ENCODE measurements around the gene ENTPD1.
"Not testable (repeated sequence)": the region's sequence is repeated elsewhere in the genome, so short reads cannot be mapped to it uniquely, and the experiment has no call there.

ENTPD1 gene

DNA sequence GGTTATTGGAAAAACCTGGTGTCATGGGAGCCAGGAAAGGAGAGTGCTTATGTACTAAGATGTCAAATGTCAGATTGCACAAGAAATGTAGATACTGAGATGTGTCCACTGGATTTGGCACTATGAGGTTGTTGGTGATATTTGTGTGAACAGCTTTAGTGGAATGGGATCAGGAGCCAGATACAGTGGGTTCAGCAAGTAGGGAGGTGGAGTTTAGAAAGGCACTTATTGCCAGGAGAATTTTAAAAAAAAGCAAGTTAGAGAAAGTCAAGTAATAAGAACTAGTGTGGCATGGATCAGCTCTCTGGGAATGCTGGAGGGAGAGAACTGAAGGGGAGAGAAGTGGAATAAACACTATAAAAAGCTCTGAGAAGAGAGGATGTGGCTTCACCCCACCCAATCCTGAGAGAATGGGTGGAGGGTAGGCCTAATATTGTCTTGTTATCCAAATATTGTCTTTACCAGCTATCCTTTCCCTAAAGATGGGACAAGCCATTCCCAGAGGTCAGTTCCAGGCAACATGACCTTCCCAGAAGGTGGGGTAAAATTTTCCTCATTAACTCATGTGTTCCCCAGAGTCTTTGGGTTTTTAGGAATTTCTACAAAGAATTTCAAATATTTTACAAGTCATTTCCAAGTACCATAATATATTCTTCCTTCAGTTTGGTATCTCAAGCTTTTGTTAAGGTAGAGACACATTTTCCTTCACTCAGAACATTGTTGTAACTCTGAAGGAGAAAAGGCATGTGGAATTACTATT is 42.3 kb downstream of the ENTPD1 start:
- TF ChIP-seq, protein P1, sequence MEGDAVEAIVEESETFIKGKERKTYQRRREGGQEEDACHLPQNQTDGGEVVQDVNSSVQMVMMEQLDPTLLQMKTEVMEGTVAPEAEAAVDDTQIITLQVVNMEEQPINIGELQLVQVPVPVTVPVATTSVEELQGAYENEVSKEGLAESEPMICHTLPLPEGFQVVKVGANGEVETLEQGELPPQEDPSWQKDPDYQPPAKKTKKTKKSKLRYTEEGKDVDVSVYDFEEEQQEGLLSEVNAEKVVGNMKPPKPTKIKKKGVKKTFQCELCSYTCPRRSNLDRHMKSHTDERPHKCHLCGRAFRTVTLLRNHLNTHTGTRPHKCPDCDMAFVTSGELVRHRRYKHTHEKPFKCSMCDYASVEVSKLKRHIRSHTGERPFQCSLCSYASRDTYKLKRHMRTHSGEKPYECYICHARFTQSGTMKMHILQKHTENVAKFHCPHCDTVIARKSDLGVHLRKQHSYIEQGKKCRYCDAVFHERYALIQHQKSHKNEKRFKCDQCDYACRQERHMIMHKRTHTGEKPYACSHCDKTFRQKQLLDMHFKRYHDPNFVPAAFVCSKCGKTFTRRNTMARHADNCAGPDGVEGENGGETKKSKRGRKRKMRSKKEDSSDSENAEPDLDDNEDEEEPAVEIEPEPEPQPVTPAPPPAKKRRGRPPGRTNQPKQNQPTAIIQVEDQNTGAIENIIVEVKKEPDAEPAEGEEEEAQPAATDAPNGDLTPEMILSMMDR (IDR thresholded peaks at IDR 0.05), result no peak
- intact Hi-C loops (cut with DNase I; ENCODE audit: low total_unique reads), result no loop called here
- Histone ChIP-seq H3K4me1 (peaks cover 0 to 55% (median 27%) of the 10 kb centered on the region in 4 donors), H3K4me3 (no peak overlapping the region), H3K27ac (peak overlapping the region; percentile 63 to 77), H3K27me3 (no peaks in the 10 kb centered on the region), H3K9me3 (no peaks in the 10 kb centered on the region), H3K36me3 (no peaks in the 10 kb centered on the region)
- no peak for DNase-seq

DNA sequence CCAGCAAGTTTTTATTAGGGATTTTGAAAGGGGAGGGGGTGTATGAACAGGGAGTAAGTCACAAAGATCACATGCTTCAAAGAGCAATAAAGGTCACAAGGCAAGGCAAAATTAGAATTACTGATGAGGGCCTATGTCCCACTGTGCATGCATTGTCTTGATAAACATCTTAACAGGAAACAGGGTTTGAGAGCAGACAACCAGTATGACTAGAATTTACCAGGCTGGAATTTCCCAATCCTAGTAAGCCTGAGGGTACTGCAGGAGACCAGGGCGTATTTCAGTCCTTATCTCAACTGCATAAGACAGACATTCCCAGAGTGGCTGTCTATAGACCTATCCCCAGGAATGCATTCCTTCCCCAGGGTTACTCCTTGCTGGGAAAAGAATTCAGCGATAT is 44.3 kb downstream of the ENTPD1 start:
- H3K9me3 ChIP-seq; H3K27me3 ChIP-seq; H3K36me3 ChIP-seq; intact Hi-C loops (cut with DNase I; ENCODE audit: low total_unique reads); H3K4me3 ChIP-seq; DNase-seq: not testable (repeated sequence)
- Histone ChIP-seq H3K4me1 (peaks cover 0 to 46% (median 11%) of the 10 kb centered on the region in 4 donors), H3K27ac (peak overlapping the region in 1 of 2 donors; percentile 25)

DNA sequence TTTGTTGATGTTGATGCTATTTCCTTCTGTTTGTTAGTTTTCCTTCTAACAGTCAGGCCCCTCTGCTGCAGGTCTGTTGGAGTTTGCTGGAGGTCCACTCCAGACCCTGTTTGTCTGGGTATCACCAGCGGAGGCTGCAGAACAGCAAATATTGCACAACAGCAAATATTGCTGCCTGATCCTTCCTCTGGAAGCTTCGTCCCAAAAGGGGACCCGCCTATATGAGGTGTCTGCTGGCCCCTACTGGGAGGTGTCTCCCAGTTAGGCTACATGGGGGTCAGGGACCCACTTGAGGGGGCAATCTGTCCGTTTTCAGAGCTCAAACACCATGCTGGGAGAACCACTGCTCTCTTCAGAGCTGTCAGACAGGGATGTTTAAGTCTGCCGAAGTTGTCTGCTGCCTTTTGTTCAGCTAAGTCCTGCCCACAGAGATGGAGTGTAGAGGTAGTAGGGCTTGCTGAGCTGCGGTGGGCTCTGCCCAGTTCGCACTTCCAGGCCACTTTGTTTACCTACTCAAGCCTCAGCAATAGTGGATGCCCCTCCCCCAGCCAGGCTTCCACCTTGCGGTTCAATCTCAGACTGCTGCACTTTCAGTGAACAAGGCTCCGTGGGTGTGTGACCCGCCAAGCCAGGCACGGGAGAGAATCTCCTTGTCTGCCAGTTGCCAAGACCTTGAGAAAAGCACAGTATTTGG is 50.9 kb downstream of the ENTPD1 start:
- intact Hi-C loops (cut with DNase I; ENCODE audit: low total_unique reads); DNase-seq; H3K4me3 ChIP-seq; H3K36me3 ChIP-seq; H3K27me3 ChIP-seq; H3K9me3 ChIP-seq: not testable (repeated sequence)
- Histone ChIP-seq H3K4me1 (peaks cover 0 to 43% (median 8%) of the 10 kb centered on the region in 4 donors), H3K27ac (peak overlapping the region; percentile 74 to 76)

DNA sequence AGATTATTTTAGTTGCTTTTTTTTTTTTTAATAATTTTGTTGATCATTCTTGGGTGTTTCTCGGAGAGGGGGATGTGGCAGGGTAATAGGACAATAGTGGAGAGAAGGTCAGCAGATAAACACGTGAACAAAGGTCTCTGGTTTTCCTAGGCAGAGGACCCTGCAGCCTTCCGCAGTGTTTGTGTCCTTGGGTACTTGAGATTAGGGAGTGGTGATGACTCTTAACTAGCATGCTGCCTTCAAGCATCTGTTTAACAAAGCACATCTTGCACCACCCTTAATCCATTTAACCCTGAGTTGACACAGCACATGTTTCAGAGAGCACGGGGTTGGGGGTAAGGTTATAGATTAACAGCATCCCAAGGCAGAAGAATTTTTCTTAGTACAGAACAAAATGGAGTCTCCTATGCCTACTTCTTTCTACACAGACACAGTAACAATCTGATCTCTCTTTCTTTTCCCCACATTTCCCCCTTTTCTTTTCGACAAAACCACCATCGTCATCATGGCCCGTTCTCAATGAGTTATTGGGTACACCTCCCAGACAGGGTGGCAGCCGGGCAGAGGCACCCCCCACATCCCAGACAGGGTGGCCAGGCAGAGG is 52.8 kb downstream of the ENTPD1 start:
- DNase-seq; H3K9me3 ChIP-seq; H3K4me3 ChIP-seq; H3K27me3 ChIP-seq; H3K36me3 ChIP-seq; intact Hi-C loops (cut with DNase I; ENCODE audit: low total_unique reads): not testable (repeated sequence)
- H3K4me1 ChIP-seq, result peaks cover 0 to 54% (median 14%) of the 10 kb centered on the region in 4 donors
- H3K27ac ChIP-seq, result peak overlapping the region; percentile 34 to 74

DNA sequence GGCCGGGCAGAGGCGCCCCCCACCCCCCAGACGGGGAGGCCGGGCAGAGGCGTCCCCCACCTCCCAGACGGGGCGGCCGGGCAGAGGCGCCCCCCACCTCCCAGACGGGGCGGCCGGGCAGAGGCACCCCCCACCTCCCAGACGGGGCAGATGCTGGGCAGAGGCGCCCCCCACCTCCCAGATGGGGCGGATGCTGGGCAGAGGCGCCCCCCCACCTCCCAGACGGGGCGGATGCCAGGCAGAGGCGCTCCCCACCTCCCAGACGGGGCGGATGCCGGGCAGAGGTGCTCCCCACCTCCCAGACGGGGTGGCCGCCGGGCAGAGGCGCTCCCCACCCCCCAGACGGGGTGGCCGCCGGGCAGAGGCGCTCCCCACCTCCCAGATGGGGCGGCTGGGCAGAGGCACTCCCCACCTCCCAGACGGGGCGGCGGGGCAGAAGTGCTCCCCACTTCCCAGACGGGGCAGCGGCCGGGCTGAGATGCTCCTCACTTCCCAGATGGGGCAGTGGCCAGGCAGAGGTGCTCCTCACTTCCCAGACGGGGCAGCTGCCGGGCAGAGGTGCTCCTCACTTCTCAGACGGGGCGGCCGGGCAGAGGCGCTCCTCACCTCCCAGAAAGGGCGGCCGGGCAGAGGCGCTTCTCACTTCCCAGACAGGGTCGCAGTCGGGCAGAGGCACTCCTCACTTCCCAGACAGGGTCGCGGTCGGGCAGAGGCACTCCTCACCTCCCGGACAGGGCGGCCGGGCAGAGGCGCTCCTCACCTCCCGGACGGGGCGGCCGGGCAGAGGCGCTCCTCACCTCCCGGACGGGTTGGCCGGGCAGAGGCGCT is 53.6 kb downstream of the ENTPD1 start:
- peaks cover 0 to 58% (median 19%) of the 10 kb centered on the region in 4 donors for H3K4me1 ChIP-seq
- intact Hi-C loops (cut with DNase I; ENCODE audit: low total_unique reads), result no loop called here
- H3K27me3 ChIP-seq, result no peaks in the 10 kb centered on the region
- TF ChIP-seq, protein P1 (IDR thresholded peaks at IDR 0.05), result no peak
- H3K9me3 ChIP-seq, result no peaks in the 10 kb centered on the region
- H3K27ac ChIP-seq, result peak overlapping the region; percentile 34 to 39
- H3K4me3 ChIP-seq, result no peak overlapping the region
- DNase-seq, result no peak
- H3K36me3 ChIP-seq, result no peaks in the 10 kb centered on the region

DNA sequence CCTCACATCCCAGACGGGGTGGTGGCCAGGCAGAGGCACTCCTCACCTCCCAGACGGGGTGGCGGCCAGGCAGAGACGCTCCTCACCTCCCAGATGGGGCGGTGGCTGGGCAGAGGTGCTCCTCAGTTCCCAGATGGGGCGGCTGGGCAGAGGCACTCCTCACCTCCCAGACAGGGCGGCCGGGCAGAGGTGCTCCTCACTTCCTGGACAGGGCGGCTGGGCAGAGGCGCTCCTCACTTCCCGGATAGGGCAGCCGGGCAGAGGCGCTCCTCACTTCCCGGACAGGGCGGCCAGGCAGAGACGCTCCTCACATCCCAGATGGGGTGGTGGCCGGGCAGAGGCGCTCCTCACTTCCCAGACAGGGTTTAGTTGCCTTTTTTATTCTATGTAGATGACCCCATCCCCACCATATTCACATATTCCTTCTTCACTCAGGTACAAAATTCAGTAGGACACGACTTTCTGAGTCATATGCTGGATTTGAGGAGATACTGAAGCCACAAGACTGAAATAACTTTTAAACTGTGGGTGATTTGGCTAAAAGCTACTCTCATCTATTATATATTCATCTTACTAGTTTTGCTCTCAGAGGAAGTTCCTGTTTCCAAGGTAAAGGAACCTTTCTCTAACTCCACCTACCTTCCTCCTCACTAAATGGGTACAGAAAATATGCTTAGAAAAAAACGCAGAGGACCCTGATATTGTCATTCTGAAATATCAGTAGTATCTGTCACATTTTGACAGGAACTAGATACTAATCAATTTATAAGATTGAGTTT is 54.4 kb downstream of the ENTPD1 start:
- H3K4me3 ChIP-seq, result no peak overlapping the region
- DNase-seq, result no peak
- peaks cover 0 to 58% (median 20%) of the 10 kb centered on the region in 4 donors for H3K4me1 ChIP-seq
- peak overlapping the region; percentile 34 to 39 for H3K27ac ChIP-seq
- no peaks in the 10 kb centered on the region for H3K36me3 ChIP-seq
- intact Hi-C loops (cut with DNase I; ENCODE audit: low total_unique reads), result no loop called here
- TF ChIP-seq, protein P1 (IDR thresholded peaks at IDR 0.05), result no peak
- H3K9me3 ChIP-seq, result no peaks in the 10 kb centered on the region
- no peaks in the 10 kb centered on the region for H3K27me3 ChIP-seq
